Karpas-422 (cell line): ENCODE data around the gene CROCC2. TPM values are rescaled to one million over a fixed set of nuclear protein-coding genes. Genes with fewer than 3 reads are reported as not detected.
A peak's percentile ranks its signal among the peaks of the same experiment; 100 is the strongest.

ENCODE experiments used
- DNase-seq: peaks from one replicate; pipeline ENCODE4 v3.0.0-alpha.2; 2015
- H2AFZ ChIP-seq: fragments of 200-600 bp; sonication (generic); 2 replicates; pipeline ENCODE4 v1.6.1; 2014; ENCODE audit warnings: antibody characterized with exemption, low read length, mixed read lengths
- H3K27ac ChIP-seq: fragments of 200-600 bp; sonication (generic); 2 replicates; pipeline ENCODE4 v1.5.1; 2014; ENCODE audit warnings: mild to moderate bottlenecking, low read length, moderate library complexity
- H3K27me3 ChIP-seq: fragments of 200-600 bp; sonication (generic); 2 replicates; pipeline ENCODE4 v1.6.1; 2014; ENCODE audit warnings: low read length, mixed read lengths
- H3K36me3 ChIP-seq: fragments of 200-600 bp; sonication (generic); 2 replicates; pipeline ENCODE4 v1.6.1; 2014; ENCODE audit warnings: low read length, mixed read lengths; ENCODE audit not compliant: insufficient read depth
- H3K4me1 ChIP-seq: fragments of 200-600 bp; sonication (generic); 2 replicates; pipeline ENCODE4 v1.6.1; 2014; ENCODE audit warnings: mild to moderate bottlenecking, low read length, mixed read lengths
- H3K4me2 ChIP-seq: fragments of 200-600 bp; sonication (generic); 2 replicates; pipeline ENCODE4 v1.6.1; 2014; ENCODE audit warnings: low read length, low read depth, mild to moderate bottlenecking; ENCODE audit not compliant: poor library complexity, severe bottlenecking
- H3K4me3 ChIP-seq: fragments of 200-600 bp; sonication (generic); 2 replicates; pipeline ENCODE4 v1.5.1; 2014; ENCODE audit warnings: mild to moderate bottlenecking, antibody characterized with exemption, low read length, mixed read lengths
- H3K79me2 ChIP-seq: fragments of 200-600 bp; sonication (generic); 2 replicates; pipeline ENCODE4 v1.6.1; 2014; ENCODE audit warnings: mild to moderate bottlenecking, low read length, mixed read lengths
- H3K9ac ChIP-seq: fragments of 200-600 bp; sonication (generic); 2 replicates; pipeline ENCODE4 v1.6.0; 2014; ENCODE audit warnings: low read length
- H3K9me2 ChIP-seq: fragments of 200-600 bp; sonication (generic), shearing (Covaris generic); replicated peaks from 2 replicates; pipeline ENCODE4 v1.6.0; 2014; ENCODE audit warnings: mild to moderate bottlenecking, low read length, moderate library complexity; ENCODE audit not compliant: insufficient read depth
- H3K9me3 ChIP-seq: fragments of 300-700, 200-600 bp; sonication (generic); 2 replicates; pipeline ENCODE4 v1.6.1; 2014; ENCODE audit warnings: low read length, mixed read lengths
- H4K20me1 ChIP-seq: fragments of 200-600 bp; sonication (generic); 2 replicates; pipeline ENCODE4 v1.6.1; 2014; ENCODE audit warnings: mild to moderate bottlenecking, antibody characterized with exemption, low read length, low read depth; ENCODE audit not compliant: insufficient read depth
- total RNA-seq: library from RNA; depleted of rRNA; stranded (reverse); fragments of >200 nt; shearing (Covaris generic); gene quantifications from 2 replicates; pipeline ENCODE4 v1.2.3, GENCODE V29; 2014; ENCODE audit warnings: low replicate concordance

Gene CROCC2
- total RNA-seq, 1 experiment from 2014 or later, result not detected

DNA sequence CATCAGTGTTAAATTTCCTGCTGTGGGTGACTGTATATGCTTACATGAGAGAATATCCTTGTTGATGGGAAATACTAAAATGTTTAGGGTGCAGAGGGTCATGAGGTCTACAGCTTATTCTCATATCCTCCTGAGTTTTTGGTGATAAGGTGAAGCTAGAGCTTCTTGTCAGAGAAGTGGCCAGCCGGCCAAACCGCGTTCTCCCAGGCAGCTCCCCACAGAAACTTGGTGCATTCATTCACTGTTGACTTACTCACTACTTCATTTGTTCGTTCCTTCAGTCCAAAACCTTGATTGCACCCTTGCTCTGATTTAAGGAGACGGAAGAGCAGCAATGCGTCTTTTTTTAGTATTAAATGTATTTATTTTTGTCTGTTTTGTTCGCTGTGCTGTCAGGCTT, 101.0 kb downstream of the CROCC2 start:
- DNase-seq, result no peak
- H3K4me2 ChIP-seq, result no peak overlapping the region
- H3K27me3 ChIP-seq, result no peaks in the 10 kb centered on the region
- no peaks in the 10 kb centered on the region for H3K36me3 ChIP-seq
- H3K4me1 ChIP-seq, result peaks cover 8% of the 10 kb centered on the region
- H3K9ac ChIP-seq, result no peak overlapping the region
- no peak overlapping the region for H3K4me3 ChIP-seq
- H3K9me3 ChIP-seq, result peaks cover 8% of the 10 kb centered on the region
- no peaks in the 10 kb centered on the region for H4K20me1 ChIP-seq
- H3K79me2 ChIP-seq, result no peaks in the 10 kb centered on the region
- no peak overlapping the region for H2AFZ ChIP-seq
- H3K9me2 ChIP-seq, result no peaks in the 10 kb centered on the region
- no peak overlapping the region for H3K27ac ChIP-seq

DNA sequence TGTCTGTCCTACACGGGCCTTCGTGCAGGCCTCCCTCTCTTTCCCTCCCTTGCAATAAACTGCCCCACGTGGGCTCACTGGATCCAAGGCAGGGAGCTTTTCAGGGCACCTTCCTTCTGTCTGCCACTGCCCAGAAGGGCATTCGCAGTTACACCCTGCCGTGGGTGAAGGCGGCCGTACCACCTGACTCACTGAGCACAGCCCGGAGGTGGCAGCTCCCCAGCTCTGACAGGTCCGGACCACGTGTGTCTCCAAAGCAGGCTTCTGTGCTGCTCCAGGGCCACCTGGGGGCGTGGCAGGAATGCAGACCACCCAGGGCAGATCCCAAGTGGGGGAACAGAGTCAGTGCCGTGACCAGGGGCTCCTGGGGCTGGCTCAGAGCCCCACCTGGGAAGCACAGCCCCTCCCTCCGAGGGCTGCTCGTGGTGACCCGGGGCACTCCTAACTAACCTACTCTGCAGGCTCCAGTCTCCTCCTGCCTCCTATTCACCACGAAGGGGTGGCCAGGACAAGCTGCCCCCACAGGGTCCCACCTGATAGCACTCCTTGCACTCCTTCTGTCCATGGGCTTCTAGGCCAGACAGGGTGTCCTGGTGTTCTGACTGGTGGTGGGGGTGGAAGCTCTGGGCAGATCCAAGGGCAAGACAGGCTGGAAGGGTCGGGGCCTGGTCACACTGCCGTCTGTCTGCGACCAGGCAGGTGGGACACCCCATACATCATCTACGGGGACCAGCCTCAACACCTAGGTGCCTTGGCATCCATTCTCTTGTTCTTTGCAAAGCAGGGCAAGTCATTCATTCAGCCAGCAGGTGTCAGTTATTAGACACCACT, 102.0 kb downstream of the CROCC2 start:
- Histone ChIP-seq H3K36me3 (no peaks in the 10 kb centered on the region), H3K9me2 (no peaks in the 10 kb centered on the region), H3K4me3 (no peak overlapping the region), H3K9me3 (peaks cover 8% of the 10 kb centered on the region), H3K4me2 (no peak overlapping the region), H3K9ac (no peak overlapping the region), H3K4me1 (peaks cover 8% of the 10 kb centered on the region), H3K79me2 (no peaks in the 10 kb centered on the region), H3K27me3 (no peaks in the 10 kb centered on the region), H4K20me1 (no peaks in the 10 kb centered on the region), H3K27ac (no peak overlapping the region), H2AFZ (no peak overlapping the region)
- DNase-seq, result no peak

DNA sequence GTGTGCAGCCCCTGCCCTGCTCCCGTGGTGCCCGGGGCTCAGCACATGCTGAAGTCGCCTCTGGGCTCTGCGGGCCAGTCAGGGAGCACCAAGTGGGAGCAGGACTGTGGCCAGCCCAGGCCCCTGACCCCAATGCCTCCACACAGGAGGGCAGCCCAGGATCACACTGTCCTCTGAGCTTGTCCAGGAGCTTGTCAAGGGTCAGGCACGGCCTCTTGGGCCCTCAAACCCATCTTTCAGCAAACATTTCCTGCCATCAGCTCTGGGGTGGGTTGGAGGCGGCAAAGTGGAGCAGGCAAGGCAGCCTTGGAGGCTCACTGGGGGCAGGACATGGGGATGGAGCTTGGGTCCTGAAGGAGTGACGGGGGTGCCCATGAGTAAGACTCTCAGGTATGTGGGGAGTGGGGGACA, 102.6 kb downstream of the CROCC2 start:
- no peaks in the 10 kb centered on the region for H3K27me3 ChIP-seq

DNA sequence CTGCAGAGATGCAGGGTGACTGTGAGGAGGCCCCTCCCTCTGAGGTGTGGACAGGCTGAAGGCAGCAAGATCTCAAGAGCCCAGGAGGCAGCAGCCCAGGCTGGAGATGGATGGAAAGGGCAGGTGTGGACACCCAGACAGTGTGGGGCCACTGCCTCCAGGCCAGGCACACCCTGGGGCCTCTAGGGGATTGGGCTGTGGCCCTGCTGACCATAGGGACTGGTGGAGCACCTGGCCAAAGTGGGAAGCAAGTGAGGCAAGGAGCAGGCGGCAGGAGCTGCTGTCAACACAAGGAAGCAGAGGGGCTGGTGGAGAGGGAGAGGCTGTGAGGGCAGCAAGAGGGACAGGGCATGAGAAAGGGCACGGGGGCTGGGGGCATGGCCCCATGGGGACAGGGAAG, 103.1 kb downstream of the CROCC2 start:
- no peaks in the 10 kb centered on the region for H3K79me2 ChIP-seq
- no peak overlapping the region for H3K4me3 ChIP-seq
- H3K4me1 ChIP-seq, result peaks cover 8% of the 10 kb centered on the region
- no peak overlapping the region for H3K9ac ChIP-seq
- H3K9me2 ChIP-seq, result no peaks in the 10 kb centered on the region
- no peaks in the 10 kb centered on the region for H3K36me3 ChIP-seq
- no peak overlapping the region for H2AFZ ChIP-seq
- H3K4me2 ChIP-seq, result no peak overlapping the region
- H4K20me1 ChIP-seq, result no peaks in the 10 kb centered on the region
- no peaks in the 10 kb centered on the region for H3K27me3 ChIP-seq
- peaks cover under 1% of the 10 kb centered on the region for H3K9me3 ChIP-seq
- DNase-seq, result no peak
- H3K27ac ChIP-seq, result no peak overlapping the region

More for the DNA sequence above, 102.6 kb downstream of the CROCC2 start:
- H3K9ac ChIP-seq, result no peak overlapping the region
- H3K4me2 ChIP-seq, result no peak overlapping the region
- H3K4me3 ChIP-seq, result no peak overlapping the region
- H3K36me3 ChIP-seq, result no peaks in the 10 kb centered on the region
- peaks cover 5% of the 10 kb centered on the region for H3K9me3 ChIP-seq
- H3K4me1 ChIP-seq, result peaks cover 8% of the 10 kb centered on the region
- H3K9me2 ChIP-seq, result no peaks in the 10 kb centered on the region
- H3K79me2 ChIP-seq, result no peaks in the 10 kb centered on the region
- no peaks in the 10 kb centered on the region for H4K20me1 ChIP-seq
- no peak overlapping the region for H3K27ac ChIP-seq
- no peak for DNase-seq
- H2AFZ ChIP-seq, result no peak overlapping the region

DNA sequence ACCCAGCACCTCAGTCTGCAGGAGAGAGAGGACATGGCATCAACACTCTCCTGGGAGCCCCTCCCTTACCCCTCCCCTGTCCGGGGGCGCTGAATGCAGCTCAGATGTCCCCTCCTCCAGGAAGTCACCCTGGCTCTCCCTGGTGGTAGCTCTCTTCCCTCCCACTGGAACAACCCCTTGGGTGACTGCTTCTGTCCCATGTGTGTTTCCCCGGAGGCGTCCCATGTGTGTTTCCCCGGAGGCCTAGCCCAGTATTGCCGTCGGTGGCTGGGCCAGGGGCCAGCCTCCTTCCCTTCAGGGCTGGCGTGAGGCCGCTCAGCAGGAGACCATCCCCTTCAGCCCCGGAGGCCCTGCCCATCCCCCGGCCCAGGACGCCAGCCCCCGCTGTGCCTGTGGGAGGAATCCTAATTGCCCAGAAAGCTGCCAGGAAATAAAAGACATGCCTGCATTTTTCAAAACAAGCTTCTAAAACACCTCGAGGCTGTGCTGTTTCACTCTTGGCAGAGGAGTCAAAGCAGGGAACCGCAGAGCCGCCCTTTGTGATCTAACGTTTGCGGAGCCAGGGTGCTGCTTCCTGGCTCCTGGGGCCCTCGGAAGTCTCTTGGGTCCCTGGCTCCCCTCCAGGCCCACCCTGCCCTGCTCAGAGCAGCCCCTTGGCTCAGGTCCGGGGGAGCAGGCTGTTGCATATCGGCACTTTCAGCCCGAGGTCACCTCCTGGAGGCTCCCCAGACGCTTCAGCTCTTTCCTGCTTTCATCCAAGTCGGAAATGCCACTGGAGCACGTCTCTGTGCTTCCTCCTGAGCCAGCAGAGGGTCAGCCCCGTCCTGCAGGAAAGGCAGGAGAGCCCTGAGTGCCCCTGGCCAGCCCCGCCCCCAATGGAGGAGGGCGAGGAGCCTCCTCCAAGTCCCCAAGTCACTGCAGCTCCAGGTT, 103.7 kb downstream of the CROCC2 start:
- Histone ChIP-seq H3K4me1 (peaks cover 8% of the 10 kb centered on the region), H3K9ac (no peak overlapping the region), H3K9me2 (no peaks in the 10 kb centered on the region), H2AFZ (no peak overlapping the region), H3K27ac (no peak overlapping the region), H3K4me3 (no peak overlapping the region), H3K4me2 (no peak overlapping the region), H4K20me1 (no peaks in the 10 kb centered on the region), H3K36me3 (no peaks in the 10 kb centered on the region), H3K27me3 (no peaks in the 10 kb centered on the region), H3K79me2 (no peaks in the 10 kb centered on the region), H3K9me3 (no peaks in the 10 kb centered on the region; the same call in 1 of the 2 replicates)
- no peak for DNase-seq

DNA sequence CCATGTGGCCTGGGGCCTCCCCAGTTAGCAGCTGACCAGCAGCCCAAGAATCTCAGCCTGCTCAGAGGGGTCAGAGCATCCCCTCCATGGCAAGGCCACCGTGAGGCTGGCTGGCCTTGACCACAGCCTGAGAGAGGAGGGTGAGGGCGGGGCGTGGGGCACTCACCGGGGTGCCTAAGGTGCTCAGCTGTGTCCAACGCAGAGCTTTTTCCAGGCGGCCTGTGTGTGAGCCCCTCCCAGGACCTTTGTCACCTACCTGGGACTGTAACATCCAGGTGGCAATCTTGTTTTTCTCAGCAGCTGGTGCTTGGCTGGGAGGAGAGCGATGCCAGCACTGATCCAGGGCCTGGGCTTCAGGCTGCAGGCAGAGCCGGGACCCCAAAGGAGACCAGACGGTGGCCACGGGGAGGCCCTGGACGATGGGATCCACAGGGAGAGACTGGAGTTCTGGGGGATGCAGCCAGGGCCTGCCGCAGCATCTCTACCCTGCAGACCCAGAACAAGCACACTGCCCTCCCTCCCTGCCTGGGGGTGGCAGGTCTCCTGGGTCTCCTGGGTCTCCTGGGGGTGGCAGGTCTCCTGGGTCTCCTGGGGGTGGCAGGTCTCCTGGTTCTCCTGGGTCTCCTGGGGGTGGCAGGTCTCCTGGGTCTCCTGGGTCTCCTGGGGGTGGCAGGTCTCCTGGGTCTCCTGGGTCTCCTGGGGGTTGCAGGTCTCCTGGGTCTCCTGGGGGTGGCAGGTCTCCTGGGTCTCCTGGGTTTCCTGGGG, 104.6 kb downstream of the CROCC2 start:
- H3K9me2 ChIP-seq, result no peaks in the 10 kb centered on the region
- H3K9me3 ChIP-seq, result no peaks in the 10 kb centered on the region; the same call in 1 of the 2 replicates
- H3K27ac ChIP-seq, result peak overlapping the region; percentile 37; the same call in 1 of the 2 replicates
- H3K4me1 ChIP-seq, result peaks cover 8% of the 10 kb centered on the region
- H3K79me2 ChIP-seq, result no peaks in the 10 kb centered on the region
- H3K4me2 ChIP-seq, result no peak overlapping the region
- DNase-seq, result no peak
- H3K9ac ChIP-seq, result no peak overlapping the region
- H3K4me3 ChIP-seq, result no peak overlapping the region
- H3K36me3 ChIP-seq, result no peaks in the 10 kb centered on the region
- H2AFZ ChIP-seq, result no peak overlapping the region
- no peaks in the 10 kb centered on the region for H4K20me1 ChIP-seq
- no peaks in the 10 kb centered on the region for H3K27me3 ChIP-seq

DNA sequence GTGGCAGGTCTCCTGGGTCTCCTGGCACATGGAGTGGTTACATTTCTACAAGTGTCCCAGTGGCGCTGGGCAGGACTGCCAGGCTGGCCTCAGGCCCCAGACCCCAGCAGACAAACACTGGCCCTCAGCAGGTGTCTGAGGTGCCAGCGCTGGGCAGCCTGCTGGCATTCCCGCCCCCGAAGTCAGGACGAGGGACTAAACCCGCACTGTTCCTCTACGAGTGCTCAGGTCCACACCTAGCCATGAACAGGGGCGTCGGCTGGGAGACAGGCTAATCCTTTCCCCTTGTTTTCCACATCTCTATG, 105.1 kb downstream of the CROCC2 start:
- Histone ChIP-seq H3K4me3 (no peak overlapping the region), H4K20me1 (no peaks in the 10 kb centered on the region), H3K36me3 (no peaks in the 10 kb centered on the region), H3K4me1 (peaks cover 8% of the 10 kb centered on the region), H3K27me3 (no peaks in the 10 kb centered on the region), H2AFZ (no peak overlapping the region), H3K9me2 (no peaks in the 10 kb centered on the region), H3K9ac (no peak overlapping the region), H3K27ac (peak overlapping the region; percentile 37; the same call in 1 of the 2 replicates), H3K79me2 (no peaks in the 10 kb centered on the region), H3K9me3 (no peaks in the 10 kb centered on the region), H3K4me2 (no peak overlapping the region)
- no peak for DNase-seq
